GM19043 (cell line): ENCODE results near the gene FURIN.
"Not testable (repeated sequence)": the region's sequence is repeated elsewhere in the genome, so short reads cannot be mapped to it uniquely, and the experiment has no call there.

ENCODE experiments used
- ATAC-seq: cut with Tn5 transposase; IDR thresholded peaks from one replicate; pipeline ENCODE4 v1.9.1; 2021; ENCODE audit warnings: low read depth; ENCODE audit not compliant: unreplicated experiment

Gene FURIN

DNA sequence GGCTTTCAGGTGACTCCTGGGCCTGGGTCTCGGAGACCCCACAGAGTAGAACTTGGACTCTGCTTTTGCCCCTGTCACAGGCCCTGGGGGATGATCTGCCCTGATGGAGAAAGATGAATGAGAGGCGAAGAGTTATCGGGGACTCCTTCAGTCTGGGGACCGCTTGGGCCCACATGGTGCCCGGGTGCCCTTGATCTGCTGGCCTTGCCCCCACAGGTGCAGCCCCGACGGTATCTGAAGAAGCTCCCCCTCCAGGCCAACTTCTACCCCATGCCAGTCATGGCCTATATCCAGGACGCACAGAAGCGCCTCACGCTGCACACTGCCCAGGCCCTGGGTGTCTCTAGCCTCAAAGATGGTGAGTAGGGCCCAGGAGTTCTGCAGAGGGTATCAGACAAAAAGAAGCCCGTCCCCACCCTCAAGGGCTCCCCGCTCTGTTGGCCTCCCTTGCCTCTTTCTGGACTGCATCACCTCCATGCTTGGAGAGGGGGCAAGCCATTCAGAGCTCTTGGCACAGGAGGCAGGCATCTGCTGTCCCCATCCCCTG, 45.1 kb downstream of the FURIN start:
- ATAC-seq = no peak

- ATAC-seq = no peak
These were observed 46.1 kb downstream of the FURIN start for GRCh38 chr15:90914305-90915080.

DNA sequence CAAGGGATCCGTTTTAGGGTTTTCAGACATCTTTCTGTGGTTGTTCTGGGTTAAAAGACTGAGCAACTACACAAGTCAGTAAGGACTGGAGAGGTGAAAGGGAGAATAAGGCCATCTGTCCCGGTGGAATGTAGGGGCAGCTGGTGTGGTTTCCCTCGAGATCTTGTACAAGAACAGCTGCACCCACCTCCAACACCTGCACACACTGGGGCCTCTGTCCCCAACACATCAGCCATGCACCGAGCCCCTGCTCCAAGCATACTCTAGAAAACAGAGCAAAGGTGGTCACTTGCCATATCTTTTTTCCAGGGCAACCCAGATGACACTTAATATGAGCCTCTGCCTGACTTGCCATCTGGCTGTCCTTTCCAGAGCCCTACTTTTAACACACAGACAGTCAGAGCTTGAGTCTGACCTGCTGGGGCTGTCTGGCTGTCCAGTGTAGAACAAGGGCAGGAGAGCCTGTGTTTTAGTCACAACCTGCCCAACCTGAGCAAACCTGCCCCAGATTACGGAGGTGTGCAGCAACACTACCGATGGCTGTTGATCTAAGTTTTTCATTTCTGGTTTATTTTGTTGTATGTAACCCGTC, 46.9 kb downstream of the FURIN start:
- ATAC-seq = no peak

- ATAC-seq = no peak
These were observed 47.5 kb downstream of the FURIN start for GRCh38 chr15:90915808-90916440.

DNA sequence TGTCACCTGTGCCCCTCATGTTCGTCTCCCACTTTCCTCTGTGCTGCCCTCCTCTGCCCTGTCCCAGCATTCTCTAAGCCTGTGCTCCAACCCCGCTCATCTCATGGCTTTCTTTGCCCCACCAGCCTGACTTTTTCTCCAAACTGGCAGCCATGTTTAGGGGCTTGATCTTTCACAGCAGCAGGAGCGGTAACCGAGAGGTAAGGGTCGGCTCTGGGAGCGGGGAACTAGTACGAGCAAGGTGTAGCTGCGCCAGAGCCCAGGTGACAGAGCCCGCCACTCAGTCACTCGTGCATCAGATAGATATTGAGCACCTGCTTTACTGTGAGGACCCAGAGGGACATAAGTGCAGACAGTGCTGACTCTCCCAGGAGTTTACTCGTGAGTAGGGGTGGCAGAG, 48.1 kb downstream of the FURIN start:
- ATAC-seq = no peak

- ATAC-seq = no peak
These were observed 49.2 kb downstream of the FURIN start for GRCh38 chr15:90917569-90917968.

DNA sequence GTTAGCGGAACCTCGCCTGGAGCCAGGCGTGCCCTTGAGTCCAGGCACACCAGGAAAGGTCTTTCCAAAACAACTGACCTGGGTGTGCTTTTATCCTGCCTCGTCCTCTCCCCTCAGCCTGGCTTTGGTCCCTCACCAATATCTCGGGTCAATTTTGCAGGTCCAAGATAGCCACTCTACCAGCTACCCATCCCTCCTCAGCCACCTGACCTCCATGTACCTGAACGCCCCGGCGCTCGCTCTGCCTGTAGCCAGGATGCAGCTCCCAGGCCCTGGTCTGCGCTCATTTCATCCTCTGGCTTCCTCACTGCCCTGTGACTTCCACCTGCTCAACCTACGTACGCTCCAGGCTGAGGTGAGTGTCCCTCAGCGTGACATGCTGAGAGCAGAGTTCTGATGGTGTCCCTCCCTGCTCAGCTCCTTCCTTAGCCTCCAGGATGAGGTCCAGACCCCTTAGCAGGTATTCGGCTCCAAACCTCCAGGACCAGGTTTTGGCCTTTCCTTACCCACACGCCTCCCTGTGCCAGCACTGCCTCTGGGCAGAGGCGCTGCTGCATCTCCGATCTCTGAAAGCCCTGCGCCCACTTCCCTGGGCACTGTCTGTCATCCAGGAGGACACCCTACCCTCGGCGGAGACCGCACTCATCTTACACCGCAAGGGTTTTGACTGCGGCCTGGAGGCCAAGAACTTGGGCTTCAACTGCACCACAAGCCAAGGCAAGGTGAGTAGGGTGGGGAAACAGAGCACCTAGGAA, 49.8 kb downstream of the FURIN start:
- ATAC-seq = no peak

DNA sequence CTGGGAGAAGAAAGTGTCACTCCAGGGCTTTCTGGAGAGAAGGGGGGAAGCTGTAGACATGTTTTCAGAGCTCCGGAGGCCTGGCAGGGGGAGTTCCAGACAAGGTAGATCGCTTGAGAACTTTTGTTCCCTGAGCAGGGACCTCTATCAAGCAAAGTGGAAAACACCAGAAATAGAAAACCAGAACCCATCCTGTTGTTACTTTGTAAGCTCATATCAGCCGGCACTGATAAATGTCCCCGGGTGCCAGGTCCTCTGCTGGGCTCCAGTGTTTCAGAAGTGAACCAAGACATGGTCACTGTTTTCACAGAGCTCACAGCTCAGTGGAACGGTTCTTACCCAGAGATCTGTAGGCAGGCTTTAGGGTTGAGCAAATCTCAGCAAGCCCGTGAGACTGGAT, 50.4 kb downstream of the FURIN start:
- ATAC-seq = no peak

GRCh38 chr15:90921887-90922286, 53.5 kb downstream of the FURIN start:
- no peak for ATAC-seq

DNA sequence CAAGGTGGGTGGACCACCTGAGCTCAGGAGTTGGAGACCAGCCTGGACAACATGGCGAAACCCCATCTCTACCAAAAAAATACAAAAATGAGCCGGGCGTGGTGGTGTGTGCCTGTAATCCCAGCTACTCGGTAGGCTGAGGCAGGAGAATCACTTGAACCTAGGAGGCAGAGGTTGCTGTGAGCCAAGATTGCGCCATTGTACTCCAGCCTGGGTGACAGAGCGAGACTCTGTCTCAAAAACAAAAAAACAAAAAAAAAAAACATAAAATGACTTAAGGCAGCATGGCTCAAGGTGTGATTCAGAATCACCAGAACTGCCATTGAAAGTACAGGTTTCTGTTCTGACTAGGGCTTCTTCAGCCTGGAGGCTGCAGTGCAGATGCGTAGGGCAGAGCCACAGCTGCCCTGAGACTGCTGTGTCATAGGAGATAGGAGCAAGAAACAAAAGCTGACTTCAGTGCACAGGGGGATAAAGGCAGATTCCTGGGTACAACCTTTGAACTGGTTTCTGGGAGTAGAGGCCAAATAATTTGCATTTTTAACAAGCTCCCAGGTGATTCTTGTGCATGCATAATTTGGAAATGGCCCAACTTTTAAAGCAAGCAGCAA, 54.4 kb downstream of the FURIN start:
- peak; percentile 81 for ATAC-seq

DNA sequence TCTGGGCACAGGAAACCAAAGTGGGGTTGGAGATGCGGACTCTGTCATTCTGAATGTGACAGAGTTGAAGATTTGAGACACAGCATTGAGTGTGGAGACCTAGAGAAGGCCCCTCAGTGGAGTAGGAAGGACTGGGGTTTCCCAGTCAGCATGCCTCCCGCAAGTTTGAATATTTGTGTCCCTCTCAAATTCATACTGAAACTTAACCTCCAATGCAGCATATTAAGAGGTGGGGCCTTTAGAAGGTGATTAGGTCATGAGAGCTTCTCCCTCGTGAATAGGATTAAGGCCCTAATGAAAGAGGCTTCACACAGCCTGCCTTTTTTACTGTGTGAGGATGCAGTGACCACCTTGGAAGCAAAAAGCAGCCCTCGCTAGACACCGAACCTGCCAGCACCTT, 56.0 kb downstream of the FURIN start:
- peak; percentile 57 for ATAC-seq

- ATAC-seq = not testable (repeated sequence)
These were observed 58.4 kb downstream of the FURIN start for GRCh38 chr15:90926766-90927165.

DNA sequence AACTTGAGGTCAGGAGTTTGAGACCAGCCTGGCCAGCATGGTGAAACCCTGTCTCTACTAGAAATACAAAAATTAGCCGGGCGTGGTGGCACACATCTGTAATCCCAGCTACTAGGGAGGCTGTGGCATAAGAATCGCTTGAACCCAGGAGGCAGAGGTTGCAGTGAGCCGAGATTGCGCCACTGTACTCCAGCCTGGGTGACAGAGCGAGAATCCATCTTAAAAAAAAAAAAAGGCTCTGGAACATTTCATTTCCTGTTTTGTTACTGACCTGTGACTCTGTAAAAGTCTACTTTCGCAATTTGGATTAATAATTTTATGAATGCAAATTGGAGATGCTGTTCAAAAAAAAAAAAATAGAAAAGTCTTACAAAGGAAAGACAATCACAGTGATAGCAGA, 59.7 kb downstream of the FURIN start:
- not testable (repeated sequence) for ATAC-seq

- no peak for ATAC-seq
These were observed 61.0 kb downstream of the FURIN start for GRCh38 chr15:90929246-90930019.

- no peak for ATAC-seq
These were observed 62.6 kb downstream of the FURIN start for GRCh38 chr15:90930861-90931574.

DNA sequence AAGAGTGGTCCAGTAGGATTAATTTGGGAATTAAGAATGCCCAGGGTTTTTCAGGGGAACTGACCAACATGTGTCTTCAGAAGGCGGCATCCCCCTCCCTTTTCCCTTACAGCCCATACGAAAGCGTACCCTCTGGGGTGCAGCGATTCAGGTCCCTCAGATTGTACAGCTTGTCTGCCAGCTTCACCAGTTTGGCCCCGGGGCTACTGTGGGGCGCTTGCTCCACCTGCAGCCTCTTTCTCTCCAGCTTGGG, 63.1 kb downstream of the FURIN start:
- no peak for ATAC-seq

DNA sequence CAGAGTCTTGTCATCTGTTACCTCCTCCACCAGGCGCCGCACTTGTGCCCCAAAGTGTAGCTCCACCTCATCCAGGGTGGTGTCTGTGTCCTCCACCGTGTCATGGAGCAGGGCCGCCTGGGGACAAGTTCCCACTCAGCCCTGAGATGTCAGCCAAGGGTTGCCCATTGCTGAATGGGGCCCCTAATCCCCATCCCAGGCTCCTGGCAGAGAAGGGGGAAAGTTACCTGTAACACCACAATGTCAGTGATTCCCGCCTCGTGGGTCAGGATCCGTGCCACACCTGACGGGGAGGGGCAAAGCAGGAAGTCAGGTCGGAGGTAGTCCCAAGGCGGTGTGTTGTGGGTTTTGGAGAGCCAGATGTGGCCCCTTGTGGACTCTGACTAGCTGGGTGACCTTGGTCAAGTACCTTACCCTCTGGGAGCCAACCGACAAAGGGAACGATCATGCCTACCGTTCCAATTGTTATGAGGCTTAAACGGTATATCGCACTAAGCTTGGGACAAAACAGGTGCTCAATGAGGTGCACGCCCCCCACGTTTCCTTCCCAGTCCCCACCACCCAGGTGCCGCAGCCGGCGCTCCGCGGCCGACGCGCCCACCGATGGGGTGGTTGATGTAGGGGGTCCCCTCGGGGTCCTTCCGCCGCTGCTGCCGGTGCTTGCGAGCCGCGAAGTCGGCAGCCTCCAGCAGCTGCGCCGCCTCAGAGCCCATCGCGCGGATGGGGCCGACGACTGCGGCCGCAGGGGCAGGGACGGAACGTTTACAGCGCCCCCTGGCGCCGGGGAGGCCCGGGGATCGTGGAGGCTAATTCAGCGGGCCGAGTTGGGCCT, 63.7 kb downstream of the FURIN start, which contains the start of gene HDDC3:
Gene HDDC3 (minus strand): TSS at position 722 of the 832 bp plus-strand sequence. CDS start 9 bp downstream, at position 713.
- ATAC-seq = peak; percentile 40

- no peak for ATAC-seq
These were observed 64.2 kb downstream of the FURIN start for GRCh38 chr15:90932660-90932991.
